Astrocyte of the spinal cord (primary cell): ENCODE data around the gene BMERB1.

Source experiments
- DNase-seq: peaks from one replicate; pipeline ENCODE4 v3.0.0; 2011; ENCODE audit warnings: low read depth, low spot score
- H3K4me3 ChIP-seq: 2 replicates; pipeline ENCODE4 v1.5.1; 2011; ENCODE audit warnings: low read depth, mild to moderate bottlenecking, low read length, moderate library complexity
- in situ Hi-C: cut with HindIII; loops from 2 replicates; pipeline ENCODE4 v1.10.0; 2017; ENCODE audit warnings: low sequenced_read_pairs
- TF ChIP-seq, protein P1 (sequence below): IDR thresholded peaks from 2 replicates; pipeline ENCODE4 v1.5.1; 2012; ENCODE audit warnings: low read depth, mild to moderate bottlenecking, low read length, inconsistent platforms

The BMERB1 gene

DNA sequence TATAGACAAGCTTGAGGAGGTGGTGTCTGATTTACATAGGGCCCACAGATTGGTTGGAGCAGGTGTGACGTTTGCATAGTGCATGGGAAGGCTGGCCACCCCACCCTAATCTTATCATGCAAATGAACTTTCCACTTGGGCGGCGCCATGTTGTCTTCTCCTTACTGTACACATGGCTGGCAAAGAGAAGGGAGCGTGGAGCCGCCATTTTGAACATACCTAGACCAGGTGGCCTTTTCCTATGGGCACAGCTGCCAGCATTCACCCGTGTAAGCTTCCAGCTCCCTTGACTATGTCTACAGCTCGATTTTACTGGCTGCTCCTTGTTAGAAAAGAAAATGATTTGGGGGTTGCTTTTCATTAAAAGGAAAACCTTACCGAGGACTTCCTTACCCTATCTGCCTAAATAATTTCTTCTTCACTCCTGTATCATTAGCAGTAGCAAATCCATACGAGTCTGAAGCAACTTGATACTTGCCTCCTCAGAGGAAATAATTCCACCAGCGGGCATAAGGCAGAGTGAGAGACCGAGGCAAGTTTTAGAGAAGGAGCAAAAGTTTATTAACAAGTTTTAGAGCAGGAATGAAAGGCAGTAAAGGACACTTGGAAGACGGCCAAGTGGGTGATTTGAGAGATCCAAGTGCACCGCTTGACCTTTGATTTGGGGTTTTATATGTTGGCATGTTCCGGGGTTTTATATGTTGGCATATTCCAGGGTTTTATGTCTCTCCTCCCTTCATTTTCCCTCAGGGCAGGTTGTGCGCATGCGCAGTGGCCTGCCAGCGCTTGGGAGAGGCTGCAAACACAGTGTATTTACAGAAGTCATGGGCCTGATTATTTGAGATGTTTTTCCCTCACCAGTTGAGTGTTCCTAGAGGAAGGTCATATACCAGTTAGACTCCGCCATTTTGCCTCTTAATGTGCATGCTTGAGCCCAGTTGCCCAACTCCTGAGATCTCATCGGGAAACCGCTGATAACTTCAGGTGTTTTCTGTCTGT lies 142.9 kb downstream of the BMERB1 start:
- no peak for DNase-seq
- TF ChIP-seq, protein P1, sequence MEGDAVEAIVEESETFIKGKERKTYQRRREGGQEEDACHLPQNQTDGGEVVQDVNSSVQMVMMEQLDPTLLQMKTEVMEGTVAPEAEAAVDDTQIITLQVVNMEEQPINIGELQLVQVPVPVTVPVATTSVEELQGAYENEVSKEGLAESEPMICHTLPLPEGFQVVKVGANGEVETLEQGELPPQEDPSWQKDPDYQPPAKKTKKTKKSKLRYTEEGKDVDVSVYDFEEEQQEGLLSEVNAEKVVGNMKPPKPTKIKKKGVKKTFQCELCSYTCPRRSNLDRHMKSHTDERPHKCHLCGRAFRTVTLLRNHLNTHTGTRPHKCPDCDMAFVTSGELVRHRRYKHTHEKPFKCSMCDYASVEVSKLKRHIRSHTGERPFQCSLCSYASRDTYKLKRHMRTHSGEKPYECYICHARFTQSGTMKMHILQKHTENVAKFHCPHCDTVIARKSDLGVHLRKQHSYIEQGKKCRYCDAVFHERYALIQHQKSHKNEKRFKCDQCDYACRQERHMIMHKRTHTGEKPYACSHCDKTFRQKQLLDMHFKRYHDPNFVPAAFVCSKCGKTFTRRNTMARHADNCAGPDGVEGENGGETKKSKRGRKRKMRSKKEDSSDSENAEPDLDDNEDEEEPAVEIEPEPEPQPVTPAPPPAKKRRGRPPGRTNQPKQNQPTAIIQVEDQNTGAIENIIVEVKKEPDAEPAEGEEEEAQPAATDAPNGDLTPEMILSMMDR: no peak
- no peak overlapping the region for H3K4me3 ChIP-seq
- in situ Hi-C loops: no loop called here

DNA sequence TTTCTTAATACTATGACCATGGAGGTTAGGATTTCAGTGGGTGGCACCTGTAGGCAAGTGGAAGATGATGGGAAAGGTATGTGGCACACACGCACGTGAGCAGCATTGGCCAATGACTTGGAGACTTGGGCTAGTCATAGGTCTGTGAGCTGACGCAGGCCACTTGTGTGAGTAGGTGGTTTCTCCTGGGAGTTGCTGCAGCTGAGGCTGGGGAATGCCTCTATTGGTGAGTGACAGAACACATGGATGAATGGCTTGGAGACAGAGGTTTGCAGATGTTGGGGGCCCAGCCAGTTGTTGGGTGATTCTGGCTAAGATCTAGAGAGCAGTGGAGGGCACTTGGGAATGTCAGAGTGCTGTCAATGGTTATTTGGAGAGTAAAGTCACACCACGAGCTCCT lies 144.4 kb downstream of the BMERB1 start:
- no peak for DNase-seq
- in situ Hi-C loops: no loop called here
- TF ChIP-seq, protein P1: no peak
- H3K4me3 ChIP-seq: no peak overlapping the region

DNA sequence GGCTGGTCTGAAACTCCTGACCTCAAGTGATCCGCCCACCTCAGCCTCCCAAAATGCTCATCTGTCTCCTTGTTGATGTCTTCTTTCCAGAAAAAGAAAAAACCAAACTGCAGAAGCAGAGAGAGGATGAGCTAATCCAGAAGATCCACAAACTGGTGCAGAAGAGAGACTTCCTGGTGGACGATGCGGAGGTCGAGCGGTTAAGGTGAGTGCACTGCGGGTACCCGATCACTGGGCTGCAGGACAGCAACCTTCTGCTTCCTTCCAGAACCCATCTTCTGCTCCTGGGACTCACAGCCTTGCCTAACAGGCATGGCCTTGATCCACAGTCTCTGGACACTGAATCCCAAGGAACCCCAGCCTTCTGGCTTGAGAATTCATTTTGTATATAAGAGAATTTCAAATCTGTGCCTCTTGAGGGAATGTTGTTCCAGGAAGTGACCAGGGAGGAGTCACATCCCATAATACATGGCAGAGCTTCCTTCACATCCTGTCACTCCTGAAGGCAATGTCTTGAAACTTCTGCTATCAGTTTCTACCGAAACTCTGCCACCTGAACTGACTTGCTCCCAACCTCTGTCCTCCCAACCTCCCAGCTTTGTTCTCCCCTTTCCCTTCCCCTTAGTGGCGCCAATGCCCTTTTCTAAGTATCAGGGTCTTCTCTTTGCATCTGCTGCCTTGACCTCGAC lies 146.9 kb downstream of the BMERB1 start:
- no peak for DNase-seq
- TF ChIP-seq, protein P1: no peak
- in situ Hi-C loops: no loop called here
- no peak overlapping the region for H3K4me3 ChIP-seq

DNA sequence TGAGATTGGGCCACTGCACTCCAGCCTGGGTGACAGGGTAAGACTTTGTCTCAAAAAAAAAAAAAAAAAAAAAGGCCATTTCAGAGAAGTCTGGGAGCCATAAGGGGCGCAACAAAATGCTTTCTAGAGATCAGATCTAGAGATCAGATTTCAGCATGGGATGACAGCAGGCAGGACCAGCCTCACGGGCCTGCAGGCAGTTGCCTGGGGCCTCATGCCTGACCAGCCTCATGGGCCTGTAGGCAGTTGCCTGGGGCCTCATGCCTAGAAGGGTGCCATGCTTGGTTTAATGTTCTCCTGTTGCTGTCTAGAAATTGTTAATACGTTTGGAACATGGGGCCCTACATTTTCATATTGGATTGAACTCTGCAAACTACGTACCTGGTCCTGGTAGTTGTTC lies 149.1 kb downstream of the BMERB1 start:
- DNase-seq: no peak
- in situ Hi-C loops: no loop called here
- no peak overlapping the region for H3K4me3 ChIP-seq
- TF ChIP-seq, protein P1: no peak

DNA sequence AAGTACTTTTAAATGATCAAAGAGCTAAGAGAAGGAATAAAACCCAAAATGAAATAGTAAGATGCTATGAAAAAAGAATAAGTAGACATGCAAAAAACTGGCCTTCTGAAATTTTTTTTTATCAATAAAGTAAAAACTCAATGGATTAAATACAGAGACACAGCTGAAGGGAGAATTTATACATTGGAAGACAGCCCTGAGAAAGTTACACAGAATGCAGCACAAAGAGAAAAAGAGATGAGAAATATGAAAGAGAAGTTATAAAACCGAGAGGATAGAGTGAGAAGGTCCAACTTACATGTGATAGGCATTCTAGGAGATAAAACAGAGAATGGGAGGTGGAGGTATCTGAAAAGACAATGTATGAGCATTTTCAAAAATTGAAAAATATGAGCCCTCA lies 151.6 kb downstream of the BMERB1 start:
- DNase-seq: no peak
- H3K4me3 ChIP-seq: no peak overlapping the region
- in situ Hi-C loops: no loop called here
- TF ChIP-seq, protein P1: no peak

DNA sequence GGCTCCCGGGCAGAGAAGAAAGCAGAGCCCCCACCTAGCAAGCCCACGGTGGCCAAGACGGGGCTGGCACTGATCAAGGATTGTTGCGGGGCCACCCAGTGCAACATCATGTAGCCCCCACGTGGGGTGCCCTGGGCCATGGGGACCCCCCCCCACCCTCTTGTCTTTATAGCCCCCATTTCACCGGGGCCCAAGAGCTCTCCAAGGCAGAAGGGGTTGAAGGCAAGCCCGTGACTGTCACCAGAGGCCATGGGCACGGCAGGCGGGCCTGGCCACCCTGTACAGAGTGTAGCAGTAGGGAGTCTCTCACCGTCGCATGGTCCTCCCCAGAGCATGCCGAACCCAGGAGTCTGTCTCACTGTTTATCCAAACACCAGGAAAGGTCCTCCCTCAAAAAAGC lies 152.3 kb downstream of the BMERB1 start:
- DNase-seq: no peak
- H3K4me3 ChIP-seq: no peak overlapping the region
- in situ Hi-C loops: no loop called here
- TF ChIP-seq, protein P1: no peak
